OCI-M2 (cell line): ENCODE measurements around the gene DLGAP1.
"Not testable (repeated sequence)": the region's sequence is repeated elsewhere in the genome, so short reads cannot be mapped to it uniquely, and the experiment has no call there.

Source experiments
- DNase-seq: peaks from one replicate; lab custom pipeline; 2025; ENCODE audit not compliant: unreplicated experiment; lab: John Stamatoyannopoulos, UW

The DLGAP1 gene

DNA sequence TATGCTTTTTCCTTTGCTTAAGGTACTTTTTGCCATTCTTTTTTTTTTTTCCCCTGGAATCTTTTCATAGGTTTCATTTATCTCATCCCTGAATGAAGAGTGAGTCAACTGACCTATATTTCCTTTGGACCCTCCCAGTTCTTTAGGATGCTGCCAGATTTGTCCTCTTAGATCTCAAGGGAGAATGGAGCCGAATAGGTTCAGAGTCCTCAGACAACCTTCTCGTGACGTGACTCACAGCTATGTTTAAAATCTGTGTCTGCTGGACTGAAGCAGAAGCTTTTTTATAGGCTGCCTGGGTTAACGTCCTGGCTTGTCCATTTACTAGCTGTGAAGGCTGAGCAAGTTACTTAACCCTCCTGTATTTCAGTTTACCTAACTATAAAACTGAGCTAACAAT, 358.6 kb downstream of the DLGAP1 start:
- DNase-seq: no peak

DNA sequence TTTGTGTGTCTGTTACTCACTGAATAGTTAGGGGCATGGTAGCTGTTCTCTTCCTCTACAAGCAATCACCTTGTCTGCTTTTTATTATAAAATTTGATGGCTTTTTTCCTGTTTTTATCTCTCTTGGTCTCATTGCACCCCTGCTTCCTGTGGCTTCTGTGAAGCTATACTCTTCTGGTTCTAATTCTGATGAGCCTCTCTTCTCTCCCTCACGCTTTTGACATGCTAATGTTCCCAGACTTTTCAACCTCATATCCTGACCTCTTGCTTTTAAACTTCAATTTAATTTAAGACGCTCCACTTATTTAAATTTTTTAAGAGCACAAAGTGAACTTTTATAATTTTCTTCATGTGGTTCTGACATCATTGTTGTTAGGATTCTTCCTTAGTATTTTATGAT, 361.4 kb downstream of the DLGAP1 start:
- DNase-seq: no peak

DNA sequence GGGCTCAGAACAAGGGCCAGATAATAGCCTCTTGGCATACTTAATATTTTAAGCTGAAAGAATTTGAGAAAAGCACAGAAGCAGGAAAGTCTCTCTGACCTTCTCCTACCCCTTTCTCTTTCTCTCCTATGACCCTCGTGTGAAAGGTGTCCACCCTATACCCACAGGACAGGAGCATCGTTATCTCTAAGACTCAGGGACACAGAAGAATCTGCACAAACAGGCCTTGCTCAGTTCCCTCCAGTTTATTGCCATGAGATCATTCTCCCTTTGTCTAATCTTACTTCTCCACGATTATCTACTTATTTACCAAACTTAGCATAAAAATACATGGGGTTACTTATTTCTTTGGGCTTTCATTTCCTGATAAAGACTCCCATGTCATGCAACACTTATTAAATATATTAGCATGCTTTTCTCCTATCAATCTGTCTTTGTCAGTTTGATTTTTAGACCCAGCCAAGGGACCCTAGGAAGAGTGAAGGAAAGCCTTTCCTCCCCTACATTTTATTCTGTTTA, 370.7 kb downstream of the DLGAP1 start:
- no peak for DNase-seq

GRCh38 chr18:4078246-4078645, 376.9 kb downstream of the DLGAP1 start:
- DNase-seq: no peak

DNA sequence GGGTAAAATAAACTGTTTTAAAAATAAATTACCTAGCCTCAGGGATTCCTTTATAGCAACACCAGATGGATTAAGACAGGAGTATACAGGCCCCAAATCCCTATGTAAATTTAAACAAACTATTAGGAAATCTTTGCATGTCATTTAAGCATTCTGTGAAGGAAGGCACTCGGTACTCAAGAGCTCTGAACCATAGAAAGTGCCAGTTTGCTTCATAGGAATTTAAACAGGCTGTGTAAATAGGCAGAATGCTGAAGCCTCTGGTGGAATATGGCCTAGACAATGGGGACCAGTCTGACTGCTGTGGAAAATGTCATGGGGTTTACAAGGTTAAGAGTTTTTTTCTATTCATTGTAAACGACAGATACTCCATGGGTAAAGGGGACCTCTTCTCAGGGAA, 377.4 kb downstream of the DLGAP1 start:
- no peak for DNase-seq

DNA sequence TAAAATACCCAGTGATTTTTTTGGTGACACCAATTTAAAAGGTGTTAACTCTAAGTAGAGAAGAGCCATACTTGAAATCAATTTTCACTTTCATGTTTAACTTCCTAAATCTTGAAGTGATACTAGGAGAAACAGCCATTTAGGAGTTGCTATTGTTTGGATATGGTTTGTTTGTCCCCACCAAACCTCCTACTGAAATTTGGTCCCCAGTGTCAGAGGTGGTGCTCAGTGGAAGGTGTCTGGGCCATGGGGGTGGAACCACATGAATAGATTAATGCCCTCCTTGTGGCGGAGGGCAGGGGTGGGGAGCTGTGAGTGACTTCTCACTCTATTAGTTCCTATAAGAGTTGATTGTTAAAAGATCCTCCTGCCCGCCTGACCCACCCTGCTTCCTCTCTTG, 377.9 kb downstream of the DLGAP1 start:
- no peak for DNase-seq

- DNase-seq: no peak
Measured at GRCh38 chr18:4074647-4075046, 380.5 kb downstream of the DLGAP1 start.

GRCh38 chr18:4069183-4069582, 385.9 kb downstream of the DLGAP1 start:
- DNase-seq: no peak

DNA sequence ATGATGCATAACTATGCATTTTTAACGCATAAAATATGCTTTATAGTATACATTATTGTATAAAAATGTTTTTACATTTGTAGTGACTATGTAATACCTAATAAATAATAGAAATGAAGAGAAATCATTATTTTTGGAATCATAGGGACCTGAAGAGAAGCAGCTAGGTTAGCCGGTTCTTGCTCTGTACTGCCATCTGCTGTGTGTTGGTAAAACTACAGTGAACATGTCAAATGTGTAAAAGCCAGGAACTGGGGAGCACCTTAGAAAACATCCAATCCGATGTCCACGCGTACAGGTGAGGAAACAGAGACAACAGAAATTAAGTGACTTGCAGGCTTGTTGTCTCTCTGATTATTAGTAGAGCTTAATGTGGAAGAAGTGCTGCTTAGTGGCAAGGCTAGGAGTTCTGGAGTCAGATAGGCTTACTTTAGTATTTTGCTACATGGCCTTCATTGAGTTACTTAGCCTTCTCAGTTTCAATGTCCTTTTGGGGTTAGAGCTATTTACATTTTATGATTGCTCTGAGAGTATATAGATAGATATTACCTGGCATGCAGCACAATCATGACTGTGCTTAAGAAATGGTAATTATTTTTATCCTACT, 386.5 kb downstream of the DLGAP1 start:
- DNase-seq: peak; percentile 1

DNA sequence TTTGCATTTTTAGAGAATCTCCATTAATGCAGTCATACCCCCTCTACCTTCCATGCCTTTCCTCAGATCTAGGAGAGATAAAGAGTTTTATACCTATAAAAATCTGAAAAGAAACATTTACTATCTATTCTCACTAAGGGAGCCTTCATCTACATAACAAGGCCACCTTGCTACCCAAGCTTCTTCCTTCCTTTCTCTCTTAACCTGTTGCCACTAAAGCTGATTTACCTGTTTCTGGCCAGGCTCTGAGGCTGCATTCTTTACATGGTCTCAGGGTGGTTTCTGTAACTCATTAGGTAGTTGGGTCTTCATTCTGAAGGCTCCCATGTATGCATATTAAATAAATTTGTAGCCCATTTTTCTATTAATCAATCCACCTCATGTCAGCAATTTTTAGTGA, 391.6 kb downstream of the DLGAP1 start:
- DNase-seq: no peak

DNA sequence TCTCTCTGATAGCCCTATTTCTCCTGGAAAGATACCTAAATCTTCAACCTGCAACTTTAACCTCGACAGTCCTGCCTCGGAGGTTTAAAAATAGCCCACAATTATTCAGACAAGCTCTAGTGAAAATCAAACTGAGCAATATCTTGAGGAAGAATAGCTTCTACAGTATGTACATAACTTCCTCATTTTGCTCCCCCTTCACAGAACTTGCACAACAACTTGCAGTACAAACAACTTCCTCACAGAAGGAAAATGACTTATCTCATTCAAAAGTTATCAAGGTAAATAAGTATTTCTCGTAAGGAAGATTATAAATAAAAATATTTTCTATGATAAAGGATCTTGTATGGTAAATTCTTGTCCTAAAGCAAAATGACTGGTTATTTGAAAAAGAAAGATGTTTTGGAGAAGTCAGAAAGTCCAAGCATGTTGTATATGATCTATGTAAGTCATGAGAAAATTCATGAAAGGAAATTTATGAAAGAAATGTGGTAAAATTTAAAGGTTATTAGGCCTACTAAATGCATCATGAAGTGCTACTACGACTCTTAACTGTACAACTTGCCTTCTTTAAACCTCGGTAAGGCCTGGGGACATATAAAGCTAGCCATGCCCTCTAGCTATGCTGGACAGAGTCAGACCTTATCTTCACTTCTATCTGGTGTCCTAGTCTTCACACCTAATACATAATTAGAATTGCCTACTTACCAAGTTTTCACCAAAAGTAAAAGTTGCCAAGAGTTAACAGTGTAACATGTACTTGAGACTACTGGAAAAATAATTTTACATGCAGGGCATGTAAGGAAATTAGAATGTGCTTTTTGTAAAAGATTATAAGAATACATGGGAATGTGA, 394.5 kb downstream of the DLGAP1 start:
- DNase-seq: no peak

DNA sequence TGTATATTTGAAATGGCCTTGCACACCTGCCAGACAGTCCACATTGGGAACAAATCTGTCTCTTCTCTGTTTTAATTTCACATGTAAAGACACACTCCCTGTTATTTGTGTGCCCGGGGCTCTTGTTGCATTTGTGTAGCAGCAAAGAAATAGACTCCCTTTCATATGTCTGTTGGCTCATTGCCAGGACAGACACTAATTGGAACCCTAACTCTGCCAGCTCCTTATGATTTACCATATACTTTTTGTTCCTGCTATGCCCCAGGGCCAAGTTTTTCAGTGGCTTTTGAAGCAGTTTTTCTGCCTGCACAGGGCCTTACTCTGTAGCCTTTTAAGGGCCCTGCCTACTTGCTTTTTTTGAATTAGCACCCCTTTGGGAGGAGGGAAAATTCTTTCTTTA, 396.9 kb downstream of the DLGAP1 start:
- no peak for DNase-seq

GRCh38 chr18:4040391-4041092, 414.6 kb downstream of the DLGAP1 start:
- no peak for DNase-seq

- DNase-seq: no peak
Measured at GRCh38 chr18:4035521-4035920, 419.6 kb downstream of the DLGAP1 start.

DNA sequence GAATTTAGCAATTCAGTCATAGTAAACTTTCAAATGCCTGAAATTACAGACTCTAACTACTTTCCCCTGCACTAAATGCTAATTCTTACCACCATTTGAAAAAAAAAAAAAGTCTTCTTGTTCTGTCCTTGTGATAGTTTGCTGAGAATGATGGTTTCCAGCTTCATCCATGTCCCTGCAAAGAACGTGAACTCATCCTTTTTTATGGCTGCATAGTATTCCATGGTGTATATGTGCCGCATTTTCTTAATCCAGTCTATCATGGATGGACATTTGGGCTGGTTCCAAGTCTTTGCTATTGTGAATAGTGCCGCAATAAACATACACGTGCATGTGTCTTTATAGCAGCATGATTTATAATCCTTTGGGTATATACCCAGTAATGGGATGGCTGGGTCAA, 420.3 kb downstream of the DLGAP1 start:
- not testable (repeated sequence) for DNase-seq

DNA sequence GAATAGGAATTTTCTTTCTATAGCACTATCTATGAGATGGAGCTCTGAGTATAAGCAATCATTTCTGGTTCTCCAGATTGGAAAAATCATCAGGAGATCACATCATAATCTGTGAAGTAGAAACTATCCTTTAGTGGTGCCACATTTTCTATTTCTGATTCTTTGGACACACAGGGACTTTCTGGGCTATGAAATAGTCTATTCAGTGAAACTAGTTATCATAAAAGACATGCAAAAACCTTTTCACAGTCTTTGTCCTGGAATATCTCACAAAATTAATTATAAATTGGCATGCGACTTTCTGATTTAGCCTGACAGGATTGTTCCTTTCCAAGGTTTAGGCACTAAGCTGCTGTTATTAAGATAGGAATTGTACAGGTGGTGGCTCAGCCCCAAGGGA, 428.6 kb downstream of the DLGAP1 start:
- DNase-seq: no peak

GRCh38 chr18:4024702-4025101, 430.4 kb downstream of the DLGAP1 start:
- DNase-seq: no peak

DNA sequence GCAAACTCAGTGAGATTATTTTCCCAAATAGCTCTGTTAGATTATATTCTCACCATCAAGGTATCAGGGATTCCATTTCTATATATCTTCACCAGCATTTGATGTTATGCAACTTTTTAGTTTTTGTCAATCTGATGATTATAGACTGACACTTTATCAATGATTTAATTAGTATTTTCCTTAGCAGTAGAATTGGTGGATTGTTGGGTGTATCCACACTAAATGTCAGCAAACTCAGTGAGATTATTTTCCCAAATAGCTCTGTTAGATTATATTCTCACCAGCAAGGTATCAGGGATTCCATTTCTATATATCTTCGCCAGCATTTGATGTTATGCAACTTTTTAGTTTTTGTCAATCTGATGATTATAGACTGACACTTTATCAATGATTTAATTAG, 432.4 kb downstream of the DLGAP1 start:
- not testable (repeated sequence) for DNase-seq

DNA sequence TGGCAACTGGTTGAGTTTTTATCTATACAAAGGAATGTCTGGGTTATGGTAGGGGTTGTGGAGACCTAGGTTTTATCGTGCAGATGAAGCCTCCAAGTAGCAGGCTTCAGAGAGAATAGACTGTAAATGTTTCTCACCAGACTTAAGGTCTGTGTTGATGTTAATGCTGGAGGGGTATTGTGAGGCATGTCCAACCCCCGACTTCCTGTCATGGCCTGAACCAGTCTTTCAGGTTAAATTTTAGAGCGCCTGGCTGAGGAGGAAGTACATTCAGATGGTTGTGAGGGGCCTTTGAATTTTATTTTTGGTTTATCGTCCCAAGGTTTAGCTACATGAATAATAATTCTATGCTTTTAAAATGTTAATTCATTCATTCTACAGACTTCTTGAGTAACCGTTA, 435.1 kb downstream of the DLGAP1 start:
- DNase-seq: no peak

GRCh38 chr18:4017480-4017879, 437.6 kb downstream of the DLGAP1 start:
- no peak for DNase-seq

- no peak for DNase-seq
Measured at GRCh38 chr18:4016391-4017049, 438.6 kb downstream of the DLGAP1 start.
